Stimulated activated CD8-positive, alpha-beta memory T cell treated with anti-CD3 and anti-CD28 coated beads, Interleukin-15, amount 100 ng/mL, for 24 hours (primary cell): ENCODE results near the gene ACTL8.
"Not testable (repeated sequence)": the region's sequence is repeated elsewhere in the genome, so short reads cannot be mapped to it uniquely, and the experiment has no call there.

Source experiments
- DNase-seq: peaks from one replicate; pipeline ENCODE4 v3.0.0-alpha.2; 2020; ENCODE audit warnings: low read depth

The ACTL8 gene

DNA sequence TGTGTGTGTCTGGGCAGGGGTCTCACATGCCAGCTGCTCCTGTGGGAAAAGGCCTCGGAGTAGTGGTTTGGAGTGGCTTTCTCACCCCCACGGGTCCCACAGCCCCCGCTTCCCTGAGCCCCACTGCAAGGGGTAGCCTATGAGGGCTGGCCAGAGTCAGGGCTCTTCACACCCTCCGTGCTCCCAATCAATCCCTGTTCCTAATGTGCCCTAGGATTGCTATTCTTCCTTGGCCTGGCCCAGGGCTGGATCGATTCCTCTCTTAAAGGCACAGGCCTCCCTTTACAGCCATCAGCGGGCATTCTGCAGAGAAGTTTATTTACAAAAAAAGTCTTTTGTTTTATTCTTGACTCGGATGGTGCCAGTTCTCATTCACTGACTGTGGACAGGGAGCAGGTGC is 19.3 kb upstream of the ACTL8 start:
- DNase-seq: no peak

DNA sequence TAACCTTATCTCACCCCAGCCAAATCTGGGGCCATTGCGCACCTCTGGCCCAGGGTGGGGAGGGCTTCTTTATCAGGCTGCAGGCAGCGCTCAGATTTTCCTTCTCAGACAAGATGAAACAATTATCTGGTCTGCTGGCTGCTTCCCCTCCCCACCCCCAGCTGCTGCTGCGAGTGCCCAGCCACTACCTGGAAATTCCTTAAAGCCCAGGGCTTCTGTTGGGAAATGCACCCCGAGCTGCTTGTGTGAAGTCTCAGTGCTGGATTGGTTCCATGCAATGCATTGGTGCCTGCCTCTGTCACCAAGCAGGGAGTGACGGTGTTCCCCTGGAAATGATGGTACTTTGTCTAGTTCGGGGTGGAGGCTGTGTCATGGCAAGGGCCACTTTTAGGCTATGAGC is 18.5 kb upstream of the ACTL8 start:
- no peak for DNase-seq

DNA sequence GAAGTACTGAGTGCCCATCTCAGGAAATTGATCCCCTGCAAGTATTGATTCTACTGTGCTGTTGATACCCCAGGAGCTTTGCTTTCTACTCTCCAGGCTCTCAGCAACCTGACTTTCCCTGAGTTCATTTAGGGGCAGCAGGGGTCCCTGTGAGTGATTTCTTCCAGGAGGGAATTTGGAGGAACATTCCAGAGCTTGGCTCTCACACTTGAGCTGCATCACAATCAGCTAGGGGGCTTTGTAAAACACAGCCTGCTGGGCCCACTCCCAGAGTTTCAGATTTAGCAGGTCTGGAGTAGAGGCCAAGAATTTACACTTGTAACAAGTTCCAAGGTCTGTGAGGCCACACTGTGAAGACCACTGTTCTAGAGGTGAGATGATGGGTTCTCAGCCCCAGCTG is 16.1 kb upstream of the ACTL8 start:
- no peak for DNase-seq

DNA sequence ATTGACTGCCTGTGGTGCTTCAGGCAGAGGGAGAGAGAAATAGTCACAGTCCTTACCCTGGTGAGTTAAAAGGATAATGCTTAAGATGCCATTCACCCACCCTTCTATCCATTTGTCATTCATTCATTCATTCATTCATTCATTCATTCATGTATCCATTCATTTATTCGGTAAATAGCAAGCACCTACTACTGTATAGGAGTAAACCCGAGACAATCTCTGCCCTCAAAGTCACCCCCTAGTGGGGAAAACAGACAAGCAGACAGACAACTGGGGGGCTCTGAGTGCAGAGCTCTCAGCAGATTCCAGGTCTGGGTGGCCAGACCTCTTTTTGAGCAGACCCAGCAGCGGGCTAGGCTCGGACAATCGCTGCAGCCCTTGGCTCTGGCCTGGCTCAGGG is 14.1 kb upstream of the ACTL8 start:
- DNase-seq: no peak

DNA sequence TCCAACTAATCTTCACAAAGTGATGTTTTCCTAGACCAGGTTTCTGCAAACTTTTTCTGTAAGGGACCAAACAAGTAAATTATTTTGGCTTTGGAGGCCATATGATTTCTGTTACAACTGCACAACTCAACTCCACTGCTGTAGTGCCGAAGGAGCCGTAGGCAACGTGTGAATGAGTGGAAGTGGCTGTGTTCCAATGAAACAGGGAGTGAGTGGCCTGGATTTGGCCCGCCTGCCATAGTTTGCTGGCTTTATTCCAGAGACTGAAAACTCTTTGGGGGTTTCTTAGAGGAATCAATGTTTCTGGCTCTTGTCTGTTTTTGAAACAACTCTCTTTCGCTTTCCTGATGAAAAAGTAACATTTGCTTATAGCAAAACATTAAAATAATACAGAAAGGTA is 12.6 kb upstream of the ACTL8 start:
- no peak for DNase-seq

DNA sequence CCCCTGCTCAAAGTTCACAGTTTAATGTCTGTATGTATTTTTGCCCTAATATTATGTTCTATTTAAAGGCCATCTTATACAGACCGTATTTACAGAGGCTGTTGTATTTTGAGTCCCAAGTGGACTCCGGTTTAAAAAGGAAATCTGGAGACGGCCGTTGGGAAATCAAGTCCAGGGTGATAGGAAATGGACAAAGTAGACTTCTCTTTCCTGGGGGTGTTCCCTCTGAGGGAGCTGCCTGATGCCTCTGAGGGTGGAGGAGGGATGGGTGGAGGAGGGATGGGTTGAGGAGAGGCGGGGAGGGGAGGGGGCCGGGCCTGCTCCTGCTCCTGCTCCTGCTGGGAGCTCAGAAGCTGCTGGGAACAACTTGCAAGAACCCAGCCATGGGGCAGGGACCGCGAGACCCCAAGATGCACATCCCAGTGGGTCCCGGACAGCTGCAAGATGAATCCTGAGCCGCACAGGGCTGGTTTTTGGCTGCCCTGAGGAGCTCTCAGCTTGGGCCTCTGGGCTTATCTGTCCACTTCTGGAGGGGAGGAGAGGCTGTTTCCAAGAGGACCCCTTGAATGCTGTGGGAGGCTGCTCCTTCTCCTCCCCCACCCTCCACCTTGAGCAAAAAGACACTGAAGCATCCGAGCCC is 12.0 kb upstream of the ACTL8 start:
- DNase-seq: no peak

DNA sequence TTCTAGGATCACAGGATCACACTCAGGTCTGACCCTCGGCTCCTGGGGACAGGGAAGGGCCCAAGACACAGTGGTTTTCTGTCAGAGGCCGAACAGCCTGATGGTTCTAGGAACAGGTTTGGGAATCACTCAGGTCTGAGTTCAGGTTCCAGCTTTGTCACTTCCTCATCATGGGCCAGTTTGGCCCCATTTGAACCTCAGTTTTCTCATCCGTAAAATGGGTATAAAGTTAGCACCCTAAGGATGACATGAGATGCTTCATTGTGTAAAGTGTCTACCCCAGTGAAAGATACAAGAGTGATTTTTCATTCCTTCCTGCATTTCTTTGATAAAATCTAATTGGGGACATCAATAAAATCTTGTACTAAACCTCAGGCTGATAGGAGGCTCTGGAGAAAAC is 11.2 kb upstream of the ACTL8 start:
- DNase-seq: no peak

DNA sequence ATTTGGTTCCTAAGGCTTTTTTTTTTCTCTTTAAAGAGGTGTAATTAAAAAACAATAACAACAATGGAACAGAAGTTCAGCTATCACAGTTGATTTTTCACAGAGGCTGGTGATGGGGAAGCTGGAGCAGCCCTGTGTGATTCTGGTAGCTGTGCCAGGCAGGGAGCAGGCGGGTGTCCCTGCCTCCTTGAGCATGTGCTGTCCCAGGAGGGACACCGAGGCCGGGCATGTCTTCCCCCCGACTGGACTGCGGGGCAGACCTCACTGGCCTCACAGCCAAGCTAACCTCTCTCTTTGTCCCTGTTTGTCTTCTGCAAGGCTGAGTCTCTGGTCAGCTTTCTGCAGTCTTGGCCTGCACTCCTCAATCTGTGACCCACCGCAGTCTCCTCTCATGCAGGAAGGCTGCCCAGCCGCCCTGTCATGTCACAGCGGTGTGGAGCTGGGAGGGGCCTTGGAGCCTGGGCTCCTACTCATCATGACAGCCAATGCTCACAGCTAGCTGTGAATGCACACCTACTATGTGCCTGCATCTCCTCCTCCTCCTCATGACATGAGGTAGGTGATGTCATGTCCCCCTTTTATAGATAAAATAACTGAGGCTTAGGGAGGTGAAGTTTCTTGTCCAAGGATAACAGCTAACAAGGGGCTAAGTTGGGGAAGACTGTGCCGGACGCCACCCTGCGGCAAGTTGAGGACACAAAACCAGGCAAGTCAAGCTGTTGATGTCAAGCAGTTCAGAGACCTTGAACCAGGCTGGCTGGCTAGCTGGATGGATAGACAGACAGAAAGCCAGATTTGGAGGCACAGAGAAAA is 10.3 kb upstream of the ACTL8 start:
- DNase-seq: no peak

DNA sequence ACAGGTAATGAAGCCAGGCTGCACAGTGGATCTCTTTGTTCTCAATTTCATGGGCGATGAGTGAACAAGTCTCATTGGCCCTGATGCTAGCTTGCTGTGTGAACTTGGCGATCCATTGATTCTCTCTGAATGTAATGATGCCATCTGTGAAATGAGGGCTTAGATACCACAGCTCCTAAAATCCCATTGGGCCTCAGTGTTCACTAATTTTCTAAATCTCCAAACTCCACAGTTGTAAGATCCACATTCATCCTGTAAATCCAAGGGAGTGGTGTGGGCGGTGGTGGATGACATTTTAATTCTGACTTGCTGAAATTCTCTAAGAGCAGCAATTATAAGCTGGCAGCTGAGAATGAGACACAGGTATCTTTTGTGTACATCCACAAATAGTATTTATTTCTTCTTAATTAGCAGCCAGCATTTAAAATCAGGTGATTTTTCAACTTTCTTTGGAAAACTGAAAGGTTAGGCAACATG is 9.6 kb upstream of the ACTL8 start:
- DNase-seq: no peak

DNA sequence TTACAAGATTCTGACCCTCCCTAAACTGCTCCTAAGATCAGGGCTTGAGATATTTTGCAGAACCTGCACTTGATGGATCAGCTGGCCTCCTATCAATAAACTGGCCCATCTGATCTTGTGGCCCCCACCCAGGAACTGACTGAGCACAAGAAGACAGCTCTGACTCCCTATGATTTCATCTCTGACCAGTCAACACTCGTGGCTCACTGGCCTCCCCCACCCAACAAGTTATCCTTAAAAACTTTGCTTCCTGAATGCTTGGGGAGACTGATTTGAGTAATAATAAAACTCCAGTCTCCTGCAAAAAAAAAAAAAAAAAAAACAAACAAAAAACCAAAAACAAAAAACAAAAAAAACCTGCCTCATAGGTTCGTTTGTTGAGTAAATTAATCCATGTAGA is 8.9 kb upstream of the ACTL8 start:
- not testable (repeated sequence) for DNase-seq

DNA sequence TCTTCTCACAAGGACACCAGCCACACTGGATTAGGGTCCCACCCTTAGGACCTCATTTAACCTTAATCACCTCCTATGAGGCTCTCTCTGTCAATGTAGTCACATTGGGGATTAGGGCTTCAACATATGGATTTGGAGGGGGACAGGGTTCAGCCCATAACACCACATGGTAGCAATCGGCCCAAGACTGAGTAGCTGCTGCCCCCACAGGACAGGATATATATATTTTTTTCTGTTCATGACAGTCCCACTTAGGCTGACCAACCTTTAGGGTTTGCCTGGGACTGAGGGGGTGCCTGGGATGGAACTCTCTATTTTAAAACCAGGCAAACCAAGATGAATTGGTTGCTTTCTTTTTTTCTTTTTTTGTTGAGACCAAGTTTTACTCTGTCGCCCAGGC is 8.2 kb upstream of the ACTL8 start:
- DNase-seq: no peak

DNA sequence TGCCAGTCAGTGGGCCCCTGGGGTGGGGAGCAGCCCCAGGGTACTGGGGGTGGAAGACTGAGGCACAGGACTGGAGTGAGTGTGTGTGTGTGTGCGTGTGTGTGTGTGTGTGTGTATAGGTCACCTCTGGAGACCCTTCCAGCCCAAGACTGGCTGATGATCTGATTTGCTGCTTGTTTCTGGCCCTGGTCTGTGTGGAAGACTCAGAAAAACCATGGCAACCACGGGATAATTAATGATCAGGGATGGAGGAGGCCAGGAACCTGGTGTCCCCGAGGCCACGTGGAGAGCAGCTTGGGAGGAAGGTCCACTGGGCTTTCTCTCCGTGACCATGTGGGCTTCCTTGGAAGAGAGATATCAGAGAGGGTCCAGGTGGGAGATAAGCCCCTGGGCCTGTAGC is 4.8 kb upstream of the ACTL8 start:
- no peak for DNase-seq

DNA sequence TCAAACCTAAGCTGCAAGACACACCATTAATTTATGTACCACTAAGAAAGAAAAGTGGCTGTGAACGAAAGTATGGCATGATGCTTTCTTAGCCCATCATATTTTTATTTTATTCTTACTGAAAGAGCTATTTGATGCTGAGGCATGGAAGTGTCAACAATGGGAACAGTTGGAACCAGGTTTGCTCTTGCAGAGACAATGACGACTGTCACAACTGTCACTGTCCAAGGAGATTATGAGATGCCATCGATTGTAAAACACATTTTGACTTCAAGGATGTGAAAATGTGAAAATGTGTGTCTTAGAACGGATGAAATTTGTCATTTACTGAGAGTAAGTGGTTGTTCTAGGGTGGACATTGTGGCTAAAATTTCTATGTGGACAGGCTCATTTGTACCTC is 2.8 kb upstream of the ACTL8 start:
- DNase-seq: no peak

DNA sequence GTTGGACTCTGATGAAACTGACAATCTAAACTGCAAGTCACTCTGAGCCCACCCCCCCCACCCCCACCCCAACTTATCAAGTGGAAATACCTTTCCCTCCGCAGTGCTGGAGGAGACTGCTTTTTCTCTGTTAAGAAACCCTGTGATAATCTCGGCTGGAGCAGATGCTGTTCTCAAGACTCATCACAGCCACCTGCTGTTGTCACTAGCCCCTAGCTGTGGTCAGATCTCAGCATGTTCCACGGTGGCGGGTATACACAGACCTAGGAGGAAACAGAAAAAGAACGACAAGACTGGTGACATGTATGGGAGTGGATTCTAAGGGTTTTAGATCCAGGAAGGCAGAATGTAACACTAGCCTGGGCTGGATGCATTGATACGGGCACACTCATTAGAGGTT is 2.3 kb downstream of the ACTL8 start:
- no peak for DNase-seq

DNA sequence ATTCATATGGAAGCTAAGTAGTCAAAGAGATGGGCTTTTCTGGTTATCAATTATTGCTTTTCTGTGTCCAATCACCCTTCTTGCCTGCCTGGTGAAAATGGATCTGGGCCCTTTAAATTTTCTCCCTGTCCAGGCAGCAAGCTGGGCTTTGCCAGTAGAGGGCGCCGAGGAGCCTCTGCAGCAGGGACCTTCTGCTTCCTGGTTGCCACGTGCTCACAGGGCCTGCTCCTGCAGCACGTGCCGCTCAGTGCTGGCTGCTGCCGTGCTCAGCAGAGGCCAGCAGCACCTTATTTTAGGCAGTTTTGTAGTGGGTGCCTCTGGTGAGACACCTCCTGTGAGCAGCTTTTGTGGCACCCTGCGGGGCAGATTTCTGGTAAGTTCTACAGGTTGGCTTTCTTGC is 4.0 kb downstream of the ACTL8 start:
- DNase-seq: no peak

DNA sequence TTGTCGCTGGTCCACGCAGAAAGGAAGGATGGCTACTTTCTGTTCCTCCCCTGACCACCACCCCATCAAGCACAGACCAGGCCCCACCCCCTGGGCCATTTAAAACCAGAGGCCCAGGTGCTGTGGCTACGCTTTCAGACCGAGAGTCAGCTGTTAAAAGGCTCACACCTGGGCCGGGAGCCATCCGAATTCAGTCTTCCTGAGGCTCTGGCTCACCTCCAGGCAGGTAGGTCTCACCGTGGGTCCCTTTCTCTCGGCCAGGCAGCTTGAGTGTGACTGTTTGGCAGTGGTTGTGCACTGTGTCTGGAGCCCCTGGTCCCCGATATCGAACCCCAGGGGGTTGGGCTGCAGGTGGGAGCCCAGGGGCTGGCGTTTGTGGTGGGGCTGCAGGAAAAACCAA is 7.2 kb downstream of the ACTL8 start:
- DNase-seq: no peak

DNA sequence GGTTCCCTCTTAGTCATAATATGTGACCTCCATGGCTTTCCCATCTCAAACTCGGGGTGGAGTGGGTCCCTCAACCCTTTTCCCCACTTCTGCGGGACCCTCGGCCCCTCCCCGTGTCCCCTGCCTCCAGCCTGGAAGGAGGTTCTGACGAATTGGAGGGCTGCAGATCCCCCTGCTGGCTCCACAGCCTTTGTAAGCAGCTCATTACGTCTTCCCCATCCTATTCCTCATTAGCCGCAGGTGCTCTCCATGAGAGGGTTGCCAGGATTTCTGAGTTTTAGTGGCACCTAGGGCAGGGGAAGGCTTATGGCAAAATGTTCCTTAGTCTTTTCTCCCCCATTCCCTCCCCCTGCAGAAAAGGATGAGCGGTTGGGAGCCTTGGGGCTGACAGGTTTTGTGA is 8.3 kb downstream of the ACTL8 start:
- no peak for DNase-seq

DNA sequence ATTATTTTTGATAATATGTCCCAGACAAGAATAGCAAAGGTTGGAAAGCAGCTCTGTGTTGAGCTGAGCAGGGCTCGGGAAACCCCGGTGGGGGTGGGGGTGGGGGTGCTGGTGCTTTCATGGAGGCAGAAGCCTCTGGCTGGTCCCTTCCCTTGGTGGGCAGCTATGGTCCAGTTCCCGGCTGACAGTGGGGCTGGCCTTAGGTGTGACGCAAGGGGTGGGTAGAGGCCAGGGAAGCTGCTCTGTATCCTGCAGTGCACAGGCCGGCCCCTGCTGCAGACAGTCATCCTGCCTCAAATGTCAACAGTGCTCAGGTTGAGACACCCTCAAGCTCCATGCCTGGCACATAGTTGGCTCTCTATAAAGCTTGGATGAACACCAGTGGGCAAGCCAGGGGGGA is 8.9 kb downstream of the ACTL8 start:
- DNase-seq: no peak

DNA sequence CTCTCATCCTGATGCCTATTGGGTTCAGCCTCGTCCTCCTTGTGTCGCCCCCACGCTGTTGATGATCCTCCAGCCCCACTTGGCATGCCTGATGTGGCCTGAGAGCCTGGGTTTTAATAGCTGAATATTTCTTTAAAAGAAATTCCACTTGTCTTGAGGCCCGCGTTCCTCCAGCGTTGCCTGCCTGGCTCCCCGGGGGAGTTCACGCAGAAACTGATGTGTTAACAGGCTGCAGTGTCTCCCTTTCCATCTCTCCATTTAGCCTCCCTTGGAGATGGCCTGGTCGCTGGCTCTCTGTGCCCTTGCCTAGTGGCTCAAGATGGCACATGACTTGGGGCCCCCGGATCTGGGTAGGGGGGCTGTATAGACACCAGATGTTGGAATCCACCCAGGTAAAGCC is 9.5 kb downstream of the ACTL8 start:
- no peak for DNase-seq

DNA sequence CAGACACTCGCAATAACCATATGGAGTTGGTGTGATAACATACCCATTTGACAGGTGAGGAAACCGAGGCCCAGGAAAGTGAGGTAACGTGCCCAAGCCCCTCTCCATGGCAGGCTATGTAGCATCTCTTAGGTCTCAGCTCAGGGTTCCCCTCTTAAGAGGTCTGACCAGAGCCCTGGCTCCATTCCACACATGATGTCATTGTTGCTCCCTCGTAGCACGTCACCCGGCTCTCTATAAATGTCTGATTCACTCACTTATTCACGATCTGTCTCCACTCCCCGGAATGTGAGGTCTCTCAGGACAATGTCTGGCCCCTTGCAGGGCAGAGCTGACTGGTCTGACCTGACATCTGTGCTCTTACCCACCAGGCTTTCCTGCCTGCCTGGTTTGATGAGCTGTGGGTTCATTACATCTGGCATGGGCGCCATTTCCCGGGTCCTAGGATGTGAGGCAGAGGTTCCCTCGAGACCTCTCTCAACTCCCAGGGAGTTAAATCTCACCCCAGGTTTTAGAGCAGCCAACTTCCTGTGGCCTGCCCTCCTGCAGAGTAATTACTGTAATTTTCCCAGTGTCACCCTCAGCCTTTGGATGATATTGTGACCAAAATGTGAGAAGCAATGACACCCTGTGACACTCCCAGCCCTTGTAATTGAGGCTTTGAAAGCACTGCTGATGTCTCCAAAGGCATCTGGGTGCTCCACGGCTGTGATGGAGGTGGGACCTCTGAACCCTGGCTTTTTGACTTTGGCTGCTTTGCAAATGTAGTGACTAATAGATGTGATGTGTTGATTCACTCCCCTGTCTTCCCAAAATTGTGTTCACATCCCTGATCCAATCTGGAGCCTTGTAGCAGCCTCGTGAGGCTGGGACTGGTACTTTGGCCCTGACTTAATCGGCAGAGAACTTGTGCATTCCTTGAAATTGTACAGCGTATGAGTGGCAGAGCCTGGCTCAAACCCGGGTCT is 10.6 kb downstream of the ACTL8 start:
- no peak for DNase-seq

DNA sequence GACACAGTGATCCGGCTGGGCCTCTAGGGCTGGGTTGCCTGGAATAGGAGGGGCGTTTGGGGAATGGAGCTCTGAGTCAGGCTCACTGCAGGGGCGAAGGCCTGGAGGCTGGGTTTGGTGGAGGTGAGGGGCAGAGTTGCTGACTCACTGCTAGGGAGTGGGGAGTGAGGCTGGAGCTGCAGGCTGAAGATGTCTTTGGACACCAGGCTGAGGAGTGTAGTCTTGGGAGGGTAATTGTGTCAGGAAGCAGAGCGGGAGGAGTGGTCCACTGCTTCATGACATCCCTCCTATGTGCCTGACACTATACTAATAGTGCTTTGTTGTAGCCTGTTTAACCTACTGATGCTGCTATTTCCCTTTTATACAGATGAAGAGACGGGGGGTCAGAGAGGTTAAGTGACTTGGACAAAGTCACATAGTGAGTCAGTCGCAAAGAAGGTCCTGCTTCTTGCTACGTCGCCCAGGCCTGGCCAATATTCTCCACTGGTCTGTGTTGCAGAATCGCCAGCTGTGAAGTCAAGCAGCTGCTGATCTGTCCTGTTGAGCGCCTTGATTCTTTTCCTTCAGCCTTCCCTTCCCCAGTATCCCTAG is 13.6 kb downstream of the ACTL8 start:
- no peak for DNase-seq

DNA sequence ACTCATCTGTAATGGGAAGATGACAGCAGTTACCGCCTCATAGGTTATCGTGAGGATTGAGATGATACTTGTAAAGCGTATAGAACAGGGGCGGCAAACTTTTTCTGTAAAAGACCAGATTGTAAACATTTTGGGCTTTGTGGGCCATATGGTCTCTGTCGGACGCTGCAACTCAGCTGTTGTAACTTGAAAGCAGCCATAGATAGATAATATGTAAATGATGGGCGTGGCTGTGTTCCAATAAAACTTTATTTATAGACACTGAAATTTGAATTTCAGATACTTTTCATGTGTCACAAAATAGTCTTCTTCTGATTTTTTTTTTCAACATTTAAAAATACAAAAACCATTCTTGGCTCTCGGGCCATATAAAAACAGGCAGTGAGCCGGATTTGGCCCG is 15.8 kb downstream of the ACTL8 start:
- no peak for DNase-seq
